Left lobe of liver (tissue), 2 donors: Measurements from ENCODE around the gene SKAP2. TPM values are rescaled to one million over a fixed set of nuclear protein-coding genes. Genes with fewer than 3 reads are reported as not detected.

Source experiments
- ATAC-seq: fragments of 200-7000 bp; cut with Tn5 transposase; one replicate; pipeline ENCODE4 v1.9.1; 2020; ENCODE audit warnings: mild to moderate bottlenecking, moderate library complexity
- DNase-seq: peaks from one replicate; pipeline ENCODE4 v3.0.0-alpha.2; 2020; ENCODE audit warnings: low spot score
- total RNA-seq: library from RNA; stranded (reverse); gene quantifications from one replicate; pipeline ENCODE4 v1.2.1, GENCODE V29; 2021
- donor health status: DM: no; HTN: no; CAD: no; lungs with moderate emphysema.
- donor health status: DM: no; HTN: yes; CAD: no.

Gene SKAP2
- total RNA-seq, 1 donor from 2014 or later, result 5.2 TPM

GRCh38 chr7:26668821-26669220 is 195.6 kb downstream of the SKAP2 start:
- DNase-seq (no peak), ATAC-seq (no peak)

- DNase-seq (peak; percentile 79), ATAC-seq (peak; percentile 99)
These were observed 196.8 kb downstream of the SKAP2 start for GRCh38 chr7:26667514-26668133.

GRCh38 chr7:26664735-26665416 is 199.5 kb downstream of the SKAP2 start:
- peak; percentile 80 for ATAC-seq
- DNase-seq, result peak; percentile 59

- ATAC-seq, result no peak
- DNase-seq, result no peak
These were observed 200.1 kb downstream of the SKAP2 start for GRCh38 chr7:26664274-26664673.

- ATAC-seq (no peak), DNase-seq (no peak)
These were observed 200.5 kb downstream of the SKAP2 start for GRCh38 chr7:26663874-26664273.

- no peak for DNase-seq
- no peak for ATAC-seq
These were observed 201.7 kb downstream of the SKAP2 start for GRCh38 chr7:26662646-26663045.

GRCh38 chr7:26659121-26659520 is 205.3 kb downstream of the SKAP2 start:
- ATAC-seq, result no peak

GRCh38 chr7:26658389-26659084 is 205.9 kb downstream of the SKAP2 start:
- DNase-seq (no peak), ATAC-seq (no peak)

More at GRCh38 chr7:26659121-26659520, 205.3 kb downstream of the SKAP2 start:
- DNase-seq, result no peak

- no peak for DNase-seq
- no peak for ATAC-seq
These were observed 206.6 kb downstream of the SKAP2 start for GRCh38 chr7:26657686-26658388.

GRCh38 chr7:26657206-26657641 is 207.2 kb downstream of the SKAP2 start:
- no peak for DNase-seq
- ATAC-seq, result no peak

GRCh38 chr7:26656735-26657134 is 207.7 kb downstream of the SKAP2 start:
- ATAC-seq, result no peak
- no peak for DNase-seq

- ATAC-seq, result no peak
- no peak for DNase-seq
These were observed 208.6 kb downstream of the SKAP2 start for GRCh38 chr7:26655781-26656180.

- DNase-seq (no peak), ATAC-seq (no peak)
These were observed 210.7 kb downstream of the SKAP2 start for GRCh38 chr7:26653430-26654399.

GRCh38 chr7:26652401-26653100 is 211.8 kb downstream of the SKAP2 start:
- DNase-seq (no peak), ATAC-seq (no peak)

- ATAC-seq (no peak), DNase-seq (no peak)
These were observed 214.3 kb downstream of the SKAP2 start for GRCh38 chr7:26650103-26650502.

- DNase-seq (no peak), ATAC-seq (no peak)
These were observed 215.0 kb downstream of the SKAP2 start for GRCh38 chr7:26649388-26649787.

- ATAC-seq, result no peak
- DNase-seq, result no peak
These were observed 215.8 kb downstream of the SKAP2 start for GRCh38 chr7:26648554-26648953.

- DNase-seq (no peak), ATAC-seq (no peak)
These were observed 217.9 kb downstream of the SKAP2 start for GRCh38 chr7:26646336-26647048.

GRCh38 chr7:26645121-26645520 is 219.3 kb downstream of the SKAP2 start:
- DNase-seq, result no peak
- ATAC-seq, result no peak
